Spleen (tissue), 11 donors: ENCODE measurements around the gene CAPZA2. TPM values are rescaled to one million over a fixed set of nuclear protein-coding genes. Genes with fewer than 3 reads are reported as not detected.
A peak's percentile ranks its signal among the peaks of the same experiment; 100 is the strongest.

Experiments
- DNase-seq: peaks from one replicate; pipeline ENCODE4 v3.0.0-alpha.2; 2020
- H3K27ac ChIP-seq, 8 donors: fragments of 200-600 bp; sonication (generic) in 7 of 8; 1 replicate in 4 of 8; 2 replicates in 4 of 8; pipeline versions ENCODE4 v1.5.0 to v1.8.0; 2016 to 2021; ENCODE audit warnings: inconsistent platforms in 4 of 8, mild to moderate bottlenecking in 4 of 8, moderate library complexity in 1 of 8
- H3K27me3 ChIP-seq, 7 donors: fragments of 200-600 bp; sonication (generic) in 6 of 7; replicated peaks in 1 of 7; 1 replicate in 4 of 7; 2 replicates in 3 of 7; pipeline versions ENCODE4 v1.5.0 to v1.8.0; 2016 to 2021; ENCODE audit warnings: inconsistent platforms in 3 of 7, mild to moderate bottlenecking in 1 of 7
- H3K36me3 ChIP-seq, 6 donors: fragments of 200-600 bp; sonication (generic) in 5 of 6; 1 replicate in 4 of 6; 2 replicates in 2 of 6; pipeline versions ENCODE4 v1.5.0 to v1.8.0; 2016 to 2021; ENCODE audit warnings: inconsistent platforms in 2 of 6
- H3K4me1 ChIP-seq, 6 donors: fragments of 200-600 bp; sonication (generic) in 5 of 6; 1 replicate in 3 of 6; 2 replicates in 3 of 6; pipeline versions ENCODE4 v1.5.0 to v1.8.0; 2016 to 2021; ENCODE audit warnings: inconsistent platforms in 3 of 6
- H3K4me3 ChIP-seq, 8 donors: fragments of 200-600 bp; sonication (generic) in 7 of 8; 1 replicate in 4 of 8; 2 replicates in 4 of 8; pipeline versions ENCODE4 v1.5.0 to v1.8.0; 2016 to 2021; ENCODE audit warnings: inconsistent platforms in 4 of 8, mild to moderate bottlenecking in 4 of 8, moderate library complexity in 2 of 8
- H3K9me3 ChIP-seq, 8 donors: fragments of 200-600 bp; sonication (generic) in 7 of 8; 1 replicate in 4 of 8; 2 replicates in 4 of 8; pipeline versions ENCODE4 v1.5.0 to v1.8.0; 2016 to 2021; ENCODE audit warnings: inconsistent platforms in 4 of 8
- CTCF ChIP-seq, 11 experiments: fragments of 200-600 bp in 7 of 11; fragments of 450-650 bp in 4 of 11; sonication (generic) in 4 of 11; IDR thresholded peaks in 8 of 11; conservative IDR thresholded peaks in 3 of 11; 1 replicate in 7 of 11; 2 replicates in 4 of 11; pipeline versions ENCODE4 v1.4.0 to v1.8.0; 2016 to 2021; ENCODE audit warnings: antibody characterized with exemption in 11 of 11, inconsistent platforms in 4 of 11, mild to moderate bottlenecking in 1 of 11
- POLR2A ChIP-seq, 3 donors: fragments of 450-650 bp; IDR thresholded peaks; one replicate each; pipeline ENCODE4 v1.5.1; 2017; ENCODE audit warnings: antibody characterized with exemption in 3 of 3, mild to moderate bottlenecking in 1 of 3
- POLR2AphosphoS5 ChIP-seq, 3 donors: sonication (generic); formaldehyde crosslinking; IDR thresholded peaks; one replicate each; pipeline ENCODE4 v1.5.1; 2017; ENCODE audit warnings: antibody characterized with exemption in 3 of 3
- WGBS, 5 donors: extraction: QIAGEN DNeasy Blood & Tissue Kit in 3 of 5; methylation state at CpG; one replicate each; pipeline versions ENCODE4 v1.1.5 to v1.1.7; 2013 to 2018; 5-methylcytosine and 5-hydroxymethylcytosine counted together
- intact Hi-C: fragments of 100-400 bp; cut with DNase I; formaldehyde crosslinking; loops from one replicate; pipeline ENCODE4 v1.15.0; 2023; ENCODE audit warnings: low total_unique reads
- polyA plus RNA-seq, 3 donors: library from polyadenylated mRNA; stranded (reverse); fragments of 200-250 nt; gene quantifications; one replicate each; pipeline ENCODE4 v1.2.1, GENCODE V29; 2013
- total RNA-seq, 7 donors: library from RNA; depleted of rRNA in 3 of 7; stranded (reverse); fragments of >200 nt in 3 of 7; fragmentation: NEBNext Ultra II Directional in 4 of 7; extraction: Animal tissue kit (Norgen Biotek cat#: 25700) in 4 of 7; gene quantifications; one replicate each; pipeline versions ENCODE4 v1.1.0 to v1.2.1, GENCODE V29; 2016 to 2021
- donor health status: healthy with polysubstance abuse.
- donor health status: DM: no; HTN: no; CAD: no; lungs with moderate emphysema.
- donor health status: DM: no; HTN: no; CAD: no.
- donor health status: Bipolar disorder and iron deficiency.
- donor health status: healthy.
- donor health status: DM: no; HTN: no; CAD: no.
- donor health status: DM: yes; HTN: yes; CAD: no.

The CAPZA2 gene
- total and polyA plus RNA-seq, 10 donors: 27.6 to 263 (median 124) TPM

GRCh38 chr7:116863936-116864500 is 1.6 kb downstream of the CAPZA2 start:
- Histone ChIP-seq H3K27me3 (no peaks in the 10 kb centered on the region), H3K36me3 (peaks cover 0 to 5% (median 0%) of the 10 kb centered on the region in 6 donors), H3K4me1 (peaks cover 33 to 81% (median 62%) of the 10 kb centered on the region in 6 donors), H3K9me3 (no peaks in the 10 kb centered on the region), H3K4me3 (peak overlapping the region; percentile 63 to 89 (median 79)), H3K27ac (peak overlapping the region in 6 of 8 donors; percentile 6 to 100 (median 99))
- 22 to 31% (median 25%) methylated on average over 9 of the region's 9 CpGs for WGBS, 5 donors
- TF ChIP-seq POLR2AphosphoS5 (IDR thresholded peaks at IDR 0.05): no peak
- no peak for TF ChIP-seq POLR2A (IDR thresholded peaks at IDR 0.05)
- TF ChIP-seq CTCF (IDR thresholded peaks at IDR 0.05 in 8 of 11, conservative IDR thresholded peaks at IDR 0.05 in 3 of 11): no peak
- no peak for DNase-seq
- intact Hi-C loops: no loop called here

GRCh38 chr7:116871061-116871700 is 8.8 kb downstream of the CAPZA2 start:
- Histone ChIP-seq H3K27me3 (no peaks in the 10 kb centered on the region), H3K4me1 (peaks cover 54 to 100% (median 90%) of the 10 kb centered on the region in 6 donors), H3K27ac (peak overlapping the region in 7 of 8 donors; percentile 63 to 80 (median 71)), H3K9me3 (no peaks in the 10 kb centered on the region), H3K36me3 (peaks cover 0 to 27% (median 0%) of the 10 kb centered on the region in 6 donors), H3K4me3 (peak overlapping the region in 1 of 8 donors; percentile 2)
- TF ChIP-seq CTCF (IDR thresholded peaks at IDR 0.05 in 8 of 11, conservative IDR thresholded peaks at IDR 0.05 in 3 of 11): no peak
- TF ChIP-seq POLR2A (IDR thresholded peaks at IDR 0.05): no peak
- intact Hi-C loops: no loop called here
- WGBS, 5 donors: 67 to 79% (median 76%) methylated on average over 6 of the region's 6 CpGs
- no peak for DNase-seq

GRCh38 chr7:116872026-116872425 is 9.6 kb downstream of the CAPZA2 start:
- WGBS, 5 donors: 6 to 13% (median 9%) methylated on average over 1 of the region's 1 CpG
- peak overlapping the region in 7 of 8 donors; percentile 63 to 80 (median 71) for H3K27ac ChIP-seq
- DNase-seq: no peak
- H3K36me3 ChIP-seq: peaks cover 0 to 34% (median 0%) of the 10 kb centered on the region in 6 donors
- no peaks in the 10 kb centered on the region for H3K27me3 ChIP-seq
- H3K4me1 ChIP-seq: peaks cover 56 to 100% (median 90%) of the 10 kb centered on the region in 6 donors
- no peak for TF ChIP-seq CTCF (IDR thresholded peaks at IDR 0.05 in 8 of 11, conservative IDR thresholded peaks at IDR 0.05 in 3 of 11)
- no peak for TF ChIP-seq POLR2A (IDR thresholded peaks at IDR 0.05)
- no peak for TF ChIP-seq POLR2AphosphoS5 (IDR thresholded peaks at IDR 0.05)
- peak overlapping the region in 1 of 8 donors; percentile 2 for H3K4me3 ChIP-seq
- no peaks in the 10 kb centered on the region for H3K9me3 ChIP-seq
- intact Hi-C loops: no loop called here

- Histone ChIP-seq H3K27ac (peak overlapping the region in 4 of 8 donors; percentile 6 to 41 (median 20)), H3K36me3 (peaks cover 0 to 29% (median 0%) of the 10 kb centered on the region in 6 donors), H3K4me3 (no peak overlapping the region), H3K4me1 (peaks cover 52 to 100% (median 91%) of the 10 kb centered on the region in 6 donors), H3K9me3 (no peaks in the 10 kb centered on the region), H3K27me3 (no peaks in the 10 kb centered on the region)
- no peak for TF ChIP-seq POLR2AphosphoS5 (IDR thresholded peaks at IDR 0.05)
- TF ChIP-seq POLR2A (IDR thresholded peaks at IDR 0.05): no peak
- no peak for TF ChIP-seq CTCF (IDR thresholded peaks at IDR 0.05 in 8 of 11, conservative IDR thresholded peaks at IDR 0.05 in 3 of 11)
- no peak for DNase-seq
- intact Hi-C loops: no loop called here
- WGBS, 5 donors: 35 to 50% (median 38%) methylated on average over 1 of the region's 1 CpG
These were observed 11.2 kb downstream of the CAPZA2 start for GRCh38 chr7:116873619-116874018.
